ENCODE measurements around the gene ITGA5. TPM values are rescaled to one million over a fixed set of nuclear protein-coding genes. Genes with fewer than 3 reads are reported as not detected.

ITGA5 gene
- total RNA-seq, 1 experiment from 2014 or later = 12.2 TPM

GRCh38 chr12:54375259-54375579 is 43.8 kb downstream of the ITGA5 start:
- Histone ChIP-seq H3K9me3 (ENCODE audit: control insufficient read depth, low read depth, low read length) (no peaks in the 10 kb centered on the region), H3K79me1 (ENCODE audit: insufficient read depth, low read depth, low read length, poor library complexity, severe bottlenecking) (no peaks in the 10 kb centered on the region), H3K23me2 (ENCODE audit: insufficient read length, low read depth, low read length, poor library complexity, severe bottlenecking) (peaks cover 4% of the 10 kb centered on the region), H3K27me3 (ENCODE audit: insufficient read depth, low read length) (no peaks in the 10 kb centered on the region; the same call in 1 of the 2 replicates), H3K23ac (ENCODE audit: insufficient read length, low read depth, low read length) (no peak overlapping the region), H2BK5ac (ENCODE audit: insufficient read length, low read length) (no peak overlapping the region), H3K4ac (ENCODE audit: low read depth, low read length) (no peak overlapping the region), H3K4me1 (ENCODE audit: insufficient read depth, low read length) (no peaks in the 10 kb centered on the region), H4K20me1 (ENCODE audit: control insufficient read depth, insufficient read depth, insufficient read length) (no peaks in the 10 kb centered on the region), H3K4me2 (ENCODE audit: insufficient read depth, insufficient read length, low read length) (no peak overlapping the region), H2AK5ac (ENCODE audit: insufficient read length, low read length) (no peak overlapping the region), H3K9ac (ENCODE audit: extremely low read depth, insufficient read length, low read length) (no peak overlapping the region), H3K14ac (ENCODE audit: insufficient read depth, low read length) (no peak overlapping the region), H3K18ac (ENCODE audit: insufficient read length, low read depth, low read length) (no peak overlapping the region), H2BK15ac (ENCODE audit: low read depth, low read length) (no peak overlapping the region), H3T11ph (ENCODE audit: low read length) (no peak overlapping the region), H4K91ac (ENCODE audit: insufficient read length, low read depth, low read length) (no peak overlapping the region), H4K8ac (replicated peaks; ENCODE audit: insufficient read length, low read depth, low read length) (no peak overlapping the region), H4K5ac (ENCODE audit: insufficient read length, low read depth, low read length) (no peak overlapping the region), H2BK120ac (ENCODE audit: low read depth, low read length, poor library complexity, severe bottlenecking) (no peak overlapping the region), H3K56ac (ENCODE audit: insufficient read length, low read depth, low read length) (no peak overlapping the region), H3K27ac (ENCODE audit: insufficient read length, low read depth, low read length) (no peak overlapping the region), H2BK20ac (ENCODE audit: low read depth, low read length, poor library complexity, severe bottlenecking) (no peak overlapping the region), H3K79me2 (ENCODE audit: insufficient read depth, low read length) (no peaks in the 10 kb centered on the region), H2AFZ (ENCODE audit: low read length) (no peak overlapping the region), H2BK12ac (ENCODE audit: insufficient read length, low read depth, low read length) (no peak overlapping the region)
- Mint-ChIP-seq H3K27me3 (ENCODE audit: low read depth) (peaks cover 38% of the 10 kb centered on the region), H3K9me3 (no peaks in the 10 kb centered on the region), H3K4me1 (peaks cover 23 to 24% of the 10 kb centered on the region in 2 experiments), H3K36me3 (ENCODE audit: insufficient read depth in 1 of 3, low read depth in 3 of 3) (peaks cover 7 to 35% (median 19%) of the 10 kb centered on the region in 3 experiments; a peak in 6 of 7 replicates), H3K4me3 (no peak overlapping the region), H3K27ac (no peak overlapping the region)
- DNase-seq = no peak
- TF ChIP-seq CTCF (conservative IDR thresholded peaks at IDR 0.05) = no peak
- WGBS (ENCODE audit: extremely low coverage, insufficient read length, low lambda C conversion rate) = no CpG with 5 or more reads among the region's 2 CpGs
